GM08714 (cell line): ENCODE results near the gene PIK3R1.

ENCODE experiments used
- H3K4me3 ChIP-seq: fragments of 200-500 bp; sonication (Bioruptor generic); 2 replicates; pipeline ENCODE4 v1.5.1; 2014; ENCODE audit warnings: mild to moderate bottlenecking, low read length, inconsistent platforms
- ZNF274 ChIP-seq: IDR thresholded peaks from 2 replicates; pipeline ENCODE4 v1.6.1; 2012; ENCODE audit warnings: mild to moderate bottlenecking, low read depth, low read length

PIK3R1 gene

DNA sequence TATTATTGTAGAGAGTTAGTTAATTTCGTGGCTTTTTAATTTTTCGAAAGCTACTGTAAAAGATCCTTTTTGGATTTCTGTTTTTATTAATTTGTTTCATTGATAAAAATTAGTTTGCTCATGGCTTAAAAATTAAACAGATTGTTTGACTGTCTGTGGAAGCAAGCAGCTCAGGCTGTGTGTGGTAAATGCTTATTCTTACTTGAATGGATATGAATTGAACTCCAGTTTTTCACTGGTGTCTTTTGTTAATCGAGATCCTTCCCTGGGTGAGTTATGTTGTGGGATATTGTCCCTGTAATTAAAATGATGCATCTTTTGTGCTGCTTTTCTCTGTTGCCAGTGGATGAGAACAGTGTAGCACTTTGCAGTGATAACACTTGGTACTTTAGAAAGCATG is 75.3 kb downstream of the PIK3R1 start:
- no peak for TF ChIP-seq ZNF274
- H3K4me3 ChIP-seq = no peak overlapping the region

DNA sequence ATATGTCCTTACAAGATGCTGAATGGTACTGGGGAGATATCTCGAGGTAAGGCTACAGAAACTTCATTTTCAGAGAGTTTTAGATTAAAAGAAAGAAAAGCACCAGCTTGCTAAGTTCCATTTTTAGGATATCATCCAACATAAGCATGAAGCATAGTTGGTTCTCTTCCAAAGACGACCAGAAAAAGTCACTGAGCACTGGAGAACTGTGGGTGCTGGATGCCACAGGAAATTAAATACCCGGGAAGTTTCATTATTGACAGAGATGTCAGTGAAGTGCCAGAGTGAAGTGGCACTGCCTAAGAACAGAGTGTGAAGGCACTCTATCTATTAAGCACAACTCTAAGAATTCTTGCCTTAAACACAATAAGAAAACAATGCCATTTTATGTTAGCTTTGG is 76.8 kb downstream of the PIK3R1 start:
- TF ChIP-seq ZNF274 = no peak
- no peak overlapping the region for H3K4me3 ChIP-seq

GRCh38 chr5:68295772-68296171 is 80.2 kb downstream of the PIK3R1 start:
- no peak for TF ChIP-seq ZNF274
- H3K4me3 ChIP-seq = no peak overlapping the region

DNA sequence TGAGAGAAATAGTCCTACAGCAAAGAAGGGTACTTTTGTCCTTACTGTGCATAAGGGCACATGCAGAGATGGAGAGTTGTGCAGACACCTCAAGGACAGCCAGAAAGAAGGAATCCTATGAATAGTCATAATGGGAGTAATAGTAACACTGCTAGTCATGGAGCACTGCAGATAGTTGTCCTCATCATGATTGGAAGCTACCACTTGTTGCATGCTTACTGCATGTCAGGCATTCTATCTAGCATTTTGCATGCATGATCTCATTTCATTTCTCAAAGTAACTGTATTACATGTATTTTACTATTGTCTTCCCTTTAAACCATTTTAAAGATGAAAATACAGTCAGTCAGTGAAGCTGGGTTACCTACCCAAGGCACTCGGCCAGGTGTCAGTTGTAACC is 81.3 kb downstream of the PIK3R1 start:
- no peak for TF ChIP-seq ZNF274

GRCh38 chr5:68297656-68298055 is 82.1 kb downstream of the PIK3R1 start:
- no peak for TF ChIP-seq ZNF274
- no peak overlapping the region for H3K4me3 ChIP-seq

More for the DNA sequence above, 81.3 kb downstream of the PIK3R1 start:
- H3K4me3 ChIP-seq = no peak overlapping the region

DNA sequence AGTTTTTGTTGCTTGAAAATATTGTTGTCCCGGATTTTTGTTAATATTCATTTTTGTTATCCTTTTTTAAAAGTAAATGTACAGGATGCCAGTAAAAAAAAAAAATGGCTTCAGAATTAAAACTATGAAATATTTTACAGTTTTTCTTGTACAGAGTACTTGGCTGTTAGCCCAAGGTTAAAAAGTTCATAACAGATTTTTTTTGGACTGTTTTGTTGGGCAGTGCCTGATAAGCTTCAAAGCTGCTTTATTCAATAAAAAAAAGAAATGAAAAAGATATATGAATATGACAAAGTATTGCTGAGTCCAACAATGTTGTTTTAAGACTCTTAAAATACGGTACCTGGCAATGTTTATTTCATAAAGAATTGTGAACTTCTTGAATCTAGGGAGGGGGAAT is 82.9 kb downstream of the PIK3R1 start:
- TF ChIP-seq ZNF274 = no peak

GRCh38 chr5:68299105-68299504 is 83.5 kb downstream of the PIK3R1 start:
- no peak for TF ChIP-seq ZNF274
- no peak overlapping the region for H3K4me3 ChIP-seq

More for the DNA sequence above, 82.9 kb downstream of the PIK3R1 start:
- H3K4me3 ChIP-seq = no peak overlapping the region

- no peak overlapping the region for H3K4me3 ChIP-seq
- no peak for TF ChIP-seq ZNF274
Measured at GRCh38 chr5:68299575-68299974, 84.0 kb downstream of the PIK3R1 start.

GRCh38 chr5:68303038-68303738 is 87.6 kb downstream of the PIK3R1 start:
- no peak for TF ChIP-seq ZNF274
- H3K4me3 ChIP-seq = no peak overlapping the region

- H3K4me3 ChIP-seq = no peak overlapping the region
- no peak for TF ChIP-seq ZNF274
Measured at GRCh38 chr5:68303754-68304420, 88.3 kb downstream of the PIK3R1 start.

DNA sequence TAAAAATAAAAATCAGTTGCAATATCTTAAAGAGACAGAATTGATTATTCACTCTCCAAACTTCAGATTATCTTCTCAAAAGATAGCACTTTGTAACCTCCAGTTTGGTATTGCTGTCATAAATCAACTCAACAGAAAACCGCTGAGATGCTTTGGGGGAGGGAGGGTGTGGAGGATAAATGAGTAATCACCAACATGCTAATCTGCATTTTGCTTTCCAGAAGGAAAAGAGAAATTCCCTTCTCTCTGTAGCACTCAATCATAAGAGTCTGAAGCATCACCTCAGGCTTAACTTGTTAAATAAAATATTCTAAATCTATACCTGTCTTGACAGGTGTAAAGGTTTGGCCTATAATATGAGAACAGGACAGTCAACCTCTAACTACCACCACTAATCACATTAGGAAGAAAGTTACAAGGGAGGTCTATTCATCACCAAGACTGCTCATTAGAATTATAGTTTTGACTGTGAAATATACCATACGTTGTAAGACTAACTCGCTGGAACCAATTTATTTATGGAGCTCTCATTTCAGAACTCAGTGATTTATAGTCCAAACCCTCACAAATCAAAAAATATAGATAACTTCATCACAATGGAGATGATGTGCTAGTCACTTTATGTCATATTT is 89.0 kb downstream of the PIK3R1 start:
- H3K4me3 ChIP-seq = no peak overlapping the region
- no peak for TF ChIP-seq ZNF274

DNA sequence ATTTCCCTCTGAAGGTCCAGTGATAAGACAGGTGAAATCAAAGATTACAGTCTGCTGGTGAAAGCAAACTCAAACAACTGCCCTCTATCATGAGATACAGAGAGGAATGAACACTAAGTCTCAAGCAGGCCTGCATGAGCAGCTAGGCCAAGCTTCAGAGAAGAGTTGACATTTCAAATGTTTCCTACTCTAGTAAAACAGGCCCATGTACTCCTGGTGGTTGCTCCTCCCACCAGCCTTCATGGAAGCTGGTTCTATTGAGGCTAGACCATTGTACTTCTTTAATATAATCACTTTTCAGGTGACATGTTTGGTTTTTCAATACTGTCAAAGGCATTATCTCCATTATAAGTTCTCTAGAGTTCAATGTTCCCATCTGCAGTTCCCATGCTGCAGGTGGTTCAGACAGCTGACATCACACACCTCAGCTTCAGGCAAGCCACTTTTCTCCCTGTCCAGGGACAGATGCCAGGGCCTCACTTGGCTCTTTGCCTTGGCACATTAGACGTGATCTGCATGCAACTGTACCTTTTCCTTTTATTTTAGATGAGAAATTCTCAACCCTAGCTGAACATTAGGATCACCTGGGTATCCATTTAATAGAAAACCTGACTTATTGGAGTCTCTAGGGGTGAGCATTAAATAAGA is 89.8 kb downstream of the PIK3R1 start:
- TF ChIP-seq ZNF274 = no peak
- no peak overlapping the region for H3K4me3 ChIP-seq

GRCh38 chr5:68306361-68307014 is 90.9 kb downstream of the PIK3R1 start:
- H3K4me3 ChIP-seq = no peak overlapping the region
- no peak for TF ChIP-seq ZNF274

GRCh38 chr5:68313336-68313735 is 97.8 kb downstream of the PIK3R1 start:
- no peak overlapping the region for H3K4me3 ChIP-seq
- no peak for TF ChIP-seq ZNF274
